Muscle layer of duodenum (tissue), 2 donors: ENCODE results near the gene CD79A.

ENCODE experiments used
- H3K27ac ChIP-seq: one replicate; pipeline ENCODE4 v1.7.0; 2013; ENCODE audit warnings: mild to moderate bottlenecking, low read length
- H3K27me3 ChIP-seq: one replicate; pipeline ENCODE4 v1.7.0; 2013; ENCODE audit warnings: low read depth, mild to moderate bottlenecking, control low read depth, low read length
- H3K36me3 ChIP-seq, 2 donors: one replicate each; pipeline ENCODE4 v1.7.0; 2013; ENCODE audit warnings: low read length in 2 of 2, control low read depth in 1 of 2, mild to moderate bottlenecking in 1 of 2; ENCODE audit not compliant: insufficient read depth in 2 of 2, control insufficient read depth in 1 of 2
- H3K4me1 ChIP-seq, 2 donors: one replicate each; pipeline ENCODE4 v1.7.0; 2013; ENCODE audit warnings: low read length in 2 of 2, mild to moderate bottlenecking in 2 of 2, control low read depth in 1 of 2, moderate library complexity in 1 of 2; ENCODE audit not compliant: insufficient read depth in 2 of 2, control insufficient read depth in 1 of 2
- H3K4me3 ChIP-seq, 2 donors: one replicate each; pipeline ENCODE4 v1.7.0; 2013; ENCODE audit warnings: low read length in 2 of 2, low read depth in 1 of 2, mild to moderate bottlenecking in 1 of 2
- H3K9me3 ChIP-seq, 2 donors: one replicate each; pipeline ENCODE4 v1.7.0; 2013; ENCODE audit warnings: low read length in 2 of 2, control low read depth in 1 of 2, mild to moderate bottlenecking in 1 of 2; ENCODE audit not compliant: control insufficient read depth in 1 of 2
- donor health status: healthy.

The CD79A gene

DNA sequence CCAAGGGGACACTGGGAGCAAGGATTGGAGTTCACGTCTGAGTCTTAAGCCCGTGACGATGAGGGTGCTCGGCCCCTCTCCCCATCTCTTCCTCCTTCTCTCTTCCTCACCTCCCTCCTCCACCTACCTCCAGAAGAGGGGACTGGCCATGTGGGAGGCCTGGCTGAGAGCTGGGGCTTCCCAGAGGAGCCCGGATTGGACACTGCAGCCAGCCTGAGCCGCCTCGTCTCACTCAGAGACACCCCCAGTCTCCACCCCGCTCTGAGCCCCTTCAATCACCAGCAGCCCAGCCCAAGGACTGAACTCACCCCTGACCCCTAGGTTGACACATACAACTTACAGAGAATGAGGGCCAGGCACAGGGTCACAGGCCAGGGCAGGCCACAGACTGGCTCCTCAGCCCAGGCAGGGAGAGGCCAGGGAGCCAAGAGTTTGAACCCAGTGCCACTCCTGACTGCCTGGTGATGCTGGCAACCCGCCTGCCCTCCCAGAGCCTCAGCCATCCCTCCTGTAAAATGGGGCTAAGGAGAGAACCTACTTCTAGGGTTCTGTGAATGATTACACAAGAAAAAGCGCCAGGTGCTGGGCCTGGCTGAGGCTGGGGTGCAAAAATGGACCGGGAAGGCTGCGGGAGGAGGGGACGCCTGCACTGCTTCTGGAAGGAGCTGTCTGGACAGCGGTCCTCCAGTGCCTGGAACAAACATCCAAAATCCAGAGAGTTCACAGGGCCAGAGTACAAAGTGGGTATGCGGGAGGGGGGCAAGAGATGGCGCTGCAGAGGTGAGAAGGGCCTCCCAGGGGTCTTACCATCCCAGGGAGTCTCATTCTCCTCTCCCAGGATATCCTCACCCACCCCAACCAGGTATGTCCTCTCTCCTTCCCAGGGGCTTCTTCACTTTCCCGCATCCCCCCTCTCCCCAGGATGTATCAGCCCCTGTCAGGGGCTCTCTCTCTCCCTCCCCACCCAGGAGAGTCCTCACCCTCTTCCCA lies 1.1 kb downstream of the CD79A start:
- H3K36me3 ChIP-seq, result no peaks in the 10 kb centered on the region
- no peaks in the 10 kb centered on the region for H3K27me3 ChIP-seq
- peak overlapping the region; percentile 45 for H3K27ac ChIP-seq
- peaks cover under 1% of the 10 kb centered on the region in 2 donors for H3K4me1 ChIP-seq
- H3K9me3 ChIP-seq, result no peaks in the 10 kb centered on the region
- no peak overlapping the region for H3K4me3 ChIP-seq

DNA sequence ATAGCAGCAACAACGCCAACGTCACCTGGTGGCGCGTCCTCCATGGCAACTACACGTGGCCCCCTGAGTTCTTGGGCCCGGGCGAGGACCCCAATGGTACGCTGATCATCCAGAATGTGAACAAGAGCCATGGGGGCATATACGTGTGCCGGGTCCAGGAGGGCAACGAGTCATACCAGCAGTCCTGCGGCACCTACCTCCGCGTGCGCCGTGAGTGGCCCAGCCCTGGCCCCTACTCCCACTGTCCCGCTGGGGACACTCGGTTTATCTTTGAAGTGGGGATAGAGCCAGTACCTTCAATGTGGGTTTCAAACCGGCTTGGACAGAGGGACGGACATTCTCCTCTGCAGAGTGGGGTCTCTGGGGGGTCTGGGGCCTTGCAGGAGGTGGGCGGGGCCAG lies 2.0 kb downstream of the CD79A start:
- Histone ChIP-seq H3K4me3 (no peak overlapping the region), H3K36me3 (no peaks in the 10 kb centered on the region), H3K27ac (no peak overlapping the region), H3K9me3 (no peaks in the 10 kb centered on the region), H3K27me3 (no peaks in the 10 kb centered on the region), H3K4me1 (peaks cover 0 to 6% of the 10 kb centered on the region in 2 donors)

DNA sequence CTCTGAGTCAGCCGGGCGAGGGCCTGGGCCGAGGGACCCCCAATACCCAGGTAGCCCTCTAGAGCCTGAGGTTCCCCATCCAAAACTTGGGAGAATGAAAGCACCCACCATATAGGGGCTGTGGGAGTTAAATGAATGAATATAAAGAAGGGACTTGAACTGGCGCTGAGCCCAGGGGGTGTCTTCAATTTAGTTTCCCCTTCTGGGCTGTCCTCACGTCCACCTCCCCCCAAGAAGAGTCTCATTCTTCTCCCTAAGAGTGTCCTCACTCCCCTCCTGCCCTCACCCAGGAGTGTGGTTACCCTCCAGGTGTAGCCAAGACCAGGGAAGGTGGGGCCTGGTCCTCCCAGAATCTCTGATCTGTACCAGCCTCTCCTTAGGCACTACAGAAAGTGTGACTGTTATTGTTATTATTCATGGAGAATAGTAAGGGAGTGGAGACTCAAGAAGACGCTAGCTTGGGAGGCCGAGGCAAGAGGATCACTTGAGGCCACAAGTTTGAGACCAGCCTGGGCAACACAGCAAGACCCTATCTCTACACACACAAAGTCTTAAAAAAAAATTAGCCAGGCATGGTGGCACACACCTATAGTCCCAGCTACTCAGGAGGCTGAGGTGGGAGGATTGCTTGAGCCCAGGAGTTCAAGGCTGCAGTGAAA lies 2.7 kb downstream of the CD79A start:
- H3K27ac ChIP-seq, result no peak overlapping the region
- H3K9me3 ChIP-seq, result no peaks in the 10 kb centered on the region
- H3K4me1 ChIP-seq, result peaks cover 3 to 11% of the 10 kb centered on the region in 2 donors
- H3K27me3 ChIP-seq, result no peaks in the 10 kb centered on the region
- no peak overlapping the region for H3K4me3 ChIP-seq
- no peaks in the 10 kb centered on the region for H3K36me3 ChIP-seq

DNA sequence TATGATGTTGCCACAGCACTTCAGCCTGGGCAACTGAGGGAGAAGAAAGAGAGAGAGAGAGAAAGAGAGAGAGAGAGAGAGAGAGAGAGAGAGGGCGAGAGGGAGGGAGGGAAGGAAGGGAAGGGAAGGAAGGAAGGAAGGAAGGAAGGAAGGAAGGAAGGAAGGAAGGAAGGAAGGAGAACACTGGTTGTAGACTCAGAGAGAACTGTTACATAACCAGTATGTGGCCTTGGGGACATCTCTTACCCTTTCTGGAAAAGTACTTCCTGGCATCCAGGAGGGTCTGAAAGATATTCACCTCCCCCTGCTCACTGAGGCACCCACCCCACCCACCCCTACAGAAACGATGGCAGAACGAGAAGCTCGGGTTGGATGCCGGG lies 3.2 kb downstream of the CD79A start:
- Histone ChIP-seq H3K27ac (no peak overlapping the region), H3K9me3 (no peaks in the 10 kb centered on the region), H3K4me1 (peaks cover 7 to 15% of the 10 kb centered on the region in 2 donors), H3K27me3 (no peaks in the 10 kb centered on the region), H3K4me3 (no peak overlapping the region), H3K36me3 (no peaks in the 10 kb centered on the region)

DNA sequence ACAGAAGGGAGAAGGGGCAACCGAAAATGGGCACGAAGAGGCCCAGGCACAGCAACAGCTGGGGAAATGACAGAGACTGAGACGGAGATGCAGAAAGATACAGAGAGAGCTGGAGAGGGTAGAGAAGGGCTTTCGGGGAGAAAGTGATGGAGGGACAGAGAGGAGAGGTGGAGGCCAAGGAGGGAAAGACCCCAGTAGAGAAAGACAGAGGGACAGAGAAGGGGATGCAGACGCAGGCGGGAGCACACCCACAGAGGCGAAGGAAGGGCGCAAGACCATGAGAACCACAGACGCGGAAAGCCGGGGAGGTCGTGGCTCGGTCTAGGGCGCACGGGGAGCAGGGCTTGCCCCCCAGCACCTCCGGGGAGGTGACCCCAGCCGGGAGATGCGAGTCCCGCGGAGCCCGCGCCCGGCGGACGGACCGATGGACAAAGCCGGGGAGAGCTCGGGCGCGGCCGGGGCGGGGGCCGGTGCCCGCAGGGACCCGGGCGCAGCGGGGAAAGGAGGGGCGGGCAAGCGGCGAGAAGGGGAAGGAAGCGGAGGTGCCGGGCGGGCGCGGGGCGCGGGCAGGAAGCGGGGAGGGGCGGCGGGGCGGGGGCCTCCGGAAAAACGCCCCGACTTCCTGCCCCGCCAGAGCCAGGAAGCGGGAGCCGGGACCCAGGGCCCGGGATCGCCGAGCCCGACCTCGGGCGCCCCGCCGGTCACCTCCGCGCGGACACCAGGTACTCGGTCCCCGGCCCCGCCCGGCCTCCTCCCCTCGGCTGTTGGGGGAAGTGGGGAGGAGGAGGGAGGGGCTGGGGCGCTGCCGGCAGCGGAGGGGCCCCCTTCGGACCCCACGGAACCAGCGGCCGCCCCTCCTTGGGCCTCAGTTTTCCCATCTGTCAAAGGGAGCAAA lies 5.7 kb downstream of the CD79A start, which contains the start of gene ARHGEF1:
ARHGEF1 (plus strand) TSS at position 617 of the 895 bp plus-strand sequence. CDS start 4,899 bp downstream, outside the sequence.
- Histone ChIP-seq H3K4me3 (peak within 1 kb of the TSS; percentile 96 to 99), H3K4me1 (peaks cover 7 to 28% of the 10 kb centered on the region in 2 donors), H3K9me3 (no peaks in the 10 kb centered on the region), H3K27me3 (no peaks in the 10 kb centered on the region), H3K27ac (peak within 1 kb of the TSS; percentile 77), H3K36me3 (peaks cover 0 to 7% of the 10 kb centered on the region in 2 donors)

DNA sequence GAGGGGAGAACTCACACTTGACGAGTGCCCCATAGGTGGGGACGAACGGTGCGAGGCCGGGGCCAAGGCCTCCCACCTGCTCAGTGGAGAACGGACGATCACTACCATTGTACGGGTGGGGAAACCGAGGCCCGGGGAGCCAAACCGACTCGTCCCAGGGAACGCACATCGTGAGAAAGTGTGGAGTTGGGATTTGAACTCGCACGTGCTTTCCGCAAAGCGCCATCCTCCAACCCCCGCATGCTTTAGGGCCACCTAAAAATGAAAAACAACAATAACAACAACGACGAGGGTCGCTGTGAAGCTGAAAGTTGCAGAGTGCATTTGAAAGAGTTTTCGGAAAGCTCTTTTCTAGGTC lies 6.4 kb downstream of the CD79A start:
- Histone ChIP-seq H3K9me3 (no peaks in the 10 kb centered on the region), H3K27me3 (no peaks in the 10 kb centered on the region), H3K4me1 (peaks cover 7 to 28% of the 10 kb centered on the region in 2 donors), H3K36me3 (peaks cover 0 to 12% of the 10 kb centered on the region in 2 donors), H3K27ac (peak overlapping the region; percentile 77), H3K4me3 (peak overlapping the region; percentile 96 to 99)

DNA sequence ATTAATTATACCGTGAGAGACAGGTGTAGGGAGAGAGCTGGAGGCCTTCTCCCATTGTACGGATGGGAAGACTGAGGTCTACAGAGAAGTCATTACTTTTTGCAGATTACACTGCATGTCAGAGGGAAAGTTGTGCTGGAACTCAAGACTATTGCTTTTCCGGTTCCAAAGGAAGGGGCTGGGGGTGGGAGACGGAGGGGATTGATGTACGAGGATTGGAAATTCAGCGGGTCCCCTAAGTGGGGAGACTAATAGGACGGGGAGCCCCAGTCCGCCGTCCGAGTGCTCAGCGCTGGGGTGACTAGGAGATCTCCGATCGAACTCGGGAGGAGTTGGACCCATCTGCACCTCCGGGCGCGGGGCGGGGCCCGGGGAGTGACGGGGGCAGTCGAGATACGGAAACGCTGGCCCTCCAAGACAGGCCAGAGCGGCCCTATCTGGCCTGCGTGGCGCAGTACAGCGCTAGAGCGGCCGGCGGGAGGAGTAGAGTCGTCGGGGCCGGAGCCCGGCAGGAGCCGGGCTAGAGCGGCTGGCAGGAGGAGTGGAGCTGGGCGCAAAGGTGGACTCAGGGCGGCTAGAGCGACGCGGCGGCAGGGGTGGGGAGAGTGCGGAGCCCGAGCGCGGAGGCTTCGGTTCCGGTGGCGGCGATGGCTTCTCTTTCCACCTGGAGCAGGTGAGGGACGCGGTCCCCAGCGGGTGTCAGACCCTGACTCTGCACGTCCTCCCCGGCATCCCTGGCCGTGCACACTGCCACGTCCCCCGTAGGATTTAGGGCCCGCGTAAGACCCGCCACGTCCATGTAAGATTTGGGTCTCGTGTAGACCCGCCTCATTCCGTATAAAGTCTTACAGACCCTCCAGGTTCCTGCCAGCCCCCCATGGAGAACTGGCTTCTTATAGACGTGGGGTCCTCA lies 7.0 kb downstream of the CD79A start:
- Histone ChIP-seq H3K36me3 (peaks cover under 1 to 15% of the 10 kb centered on the region in 2 donors), H3K4me1 (peaks cover 7 to 28% of the 10 kb centered on the region in 2 donors), H3K4me3 (peak overlapping the region; percentile 96 to 99), H3K9me3 (no peaks in the 10 kb centered on the region), H3K27me3 (no peaks in the 10 kb centered on the region), H3K27ac (peak overlapping the region; percentile 77)

DNA sequence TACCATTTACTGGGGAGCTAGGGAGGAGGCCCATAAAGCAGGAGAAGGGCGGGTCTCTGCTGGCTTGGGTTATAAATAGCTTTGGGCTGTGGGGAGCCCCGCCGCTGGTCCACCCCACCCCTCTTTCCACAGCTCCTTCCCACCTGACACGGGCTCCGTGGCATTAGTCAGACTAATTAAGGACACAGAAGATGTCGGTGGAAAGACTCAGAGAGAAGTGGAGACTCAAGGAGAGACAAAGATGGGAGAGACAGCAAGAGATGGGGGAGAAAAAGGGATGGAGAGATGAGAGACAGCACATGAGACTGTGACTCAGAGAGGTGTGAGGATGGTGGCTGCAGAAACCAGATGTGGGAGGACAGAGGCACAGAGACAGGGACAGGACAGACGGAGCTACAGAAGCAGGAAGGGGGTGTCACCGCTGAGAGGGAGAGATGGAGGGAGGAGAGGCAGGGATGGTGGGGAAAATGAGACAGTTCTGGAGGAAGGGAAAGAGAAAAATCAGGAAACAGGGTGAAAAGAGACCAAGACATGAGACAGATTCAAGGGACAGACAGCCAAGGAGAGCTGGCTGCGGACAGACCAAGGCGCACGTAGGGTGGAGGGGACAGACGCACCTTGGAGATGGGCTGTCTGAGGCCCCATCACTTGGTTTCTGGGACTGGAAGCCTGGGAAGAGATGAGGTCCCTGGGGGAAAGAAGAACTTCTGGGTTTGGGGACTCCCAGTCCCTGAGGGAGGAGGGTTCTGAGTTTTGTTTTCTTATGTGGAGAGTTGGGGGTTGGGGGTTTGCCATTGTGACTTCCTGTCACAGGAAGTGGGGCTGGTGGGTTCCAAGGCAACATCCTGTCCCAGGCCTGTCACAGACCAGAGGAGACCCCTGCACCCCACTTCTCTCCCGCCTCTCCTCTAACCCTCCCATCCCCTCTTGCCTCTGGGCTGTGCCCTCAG lies 10.0 kb downstream of the CD79A start:
- Histone ChIP-seq H3K36me3 (peaks cover 7 to 32% of the 10 kb centered on the region in 2 donors), H3K9me3 (no peaks in the 10 kb centered on the region), H3K4me1 (peaks cover 7 to 28% of the 10 kb centered on the region in 2 donors), H3K27ac (no peak overlapping the region), H3K27me3 (no peaks in the 10 kb centered on the region), H3K4me3 (no peak overlapping the region)

DNA sequence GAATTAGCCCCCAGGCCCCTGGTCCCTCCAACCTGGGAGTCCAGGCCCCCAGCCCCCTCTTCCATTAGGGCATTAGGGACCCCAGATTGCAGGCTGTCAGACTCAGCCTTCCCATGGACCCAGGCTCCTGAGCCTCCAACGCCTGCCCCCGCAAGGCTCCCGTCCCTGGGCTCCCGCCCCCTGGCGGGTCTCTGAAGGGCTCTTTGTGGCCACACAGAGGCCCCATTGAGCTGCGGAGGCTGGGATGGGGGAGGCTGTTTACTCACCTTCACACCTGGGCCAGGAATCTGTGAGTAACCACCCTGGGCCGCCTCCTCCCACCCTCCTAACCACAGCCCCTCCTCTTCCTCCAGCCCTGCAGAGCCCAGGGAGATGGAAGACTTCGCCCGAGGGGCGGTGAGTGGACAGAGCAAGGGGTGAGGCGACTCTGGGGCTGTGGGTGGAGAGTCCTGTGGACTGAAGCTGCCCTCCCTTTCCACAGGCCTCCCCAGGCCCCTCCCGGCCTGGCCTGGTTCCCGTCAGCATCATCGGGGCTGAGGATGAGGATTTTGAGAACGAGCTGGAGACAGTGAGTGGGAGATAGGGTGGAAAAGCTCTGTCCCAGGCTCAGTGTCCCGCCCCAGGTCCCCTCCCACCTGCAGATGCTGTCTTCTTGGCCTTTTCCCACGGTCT lies 10.8 kb downstream of the CD79A start:
- Histone ChIP-seq H3K27me3 (no peaks in the 10 kb centered on the region), H3K4me1 (peaks cover 7 to 28% of the 10 kb centered on the region in 2 donors), H3K9me3 (no peaks in the 10 kb centered on the region), H3K36me3 (peaks cover 13 to 40% of the 10 kb centered on the region in 2 donors), H3K27ac (no peak overlapping the region), H3K4me3 (no peak overlapping the region)
